SK-N-SH (cell line): ENCODE results near the gene PAFAH1B2. TPM values are rescaled to one million over a fixed set of nuclear protein-coding genes. Genes with fewer than 3 reads are reported as not detected.

ENCODE experiments used
- CTCF ChIA-PET: fragments of 300-600, 350-600 bp; formaldehyde crosslinking; extraction: SDS; loops from one replicate; lab custom pipeline; 2021; lab: Yijun Ruan, JAX
- POLR2A ChIA-PET: fragments of 350-600 bp; sonication (Branson Sonifier 250); formaldehyde crosslinking; extraction: SDS; loops from one replicate; lab custom pipeline; 2020; ENCODE audit warnings: antibody characterized with exemption, inconsistent platforms; lab: Yijun Ruan, JAX
- DNase-seq: peaks from one replicate; pipeline ENCODE4 v3.0.0; 2012
- H2AFZ ChIP-seq: fragments of 200-600 bp; sonication (generic); 2 replicates; pipeline ENCODE4 v1.8.1; 2016; ENCODE audit warnings: antibody characterized with exemption, mild to moderate bottlenecking, low read depth
- H3F3A ChIP-seq: fragments of 200-600 bp; sonication (generic); replicated peaks from 2 replicates; pipeline ENCODE3; 2016; ENCODE audit warnings: antibody characterized with exemption, mild to moderate bottlenecking; ENCODE audit not compliant: insufficient read depth
- H3K27ac ChIP-seq, 2 experiments: fragments of 200-500 bp in 1 of 2; fragments of 200-600 bp in 1 of 2; sonication (Bioruptor generic) in 1 of 2; sonication (generic), shearing (Covaris generic) in 1 of 2; 2 replicates each; pipeline versions ENCODE4 v1.5.1 to v1.6.1; 2014 to 2016; ENCODE audit warnings: low read depth in 2 of 2, inconsistent platforms in 1 of 2, low read length in 1 of 2, mild to moderate bottlenecking in 1 of 2, mixed read lengths in 1 of 2
- H3K27me3 ChIP-seq: fragments of 200-600 bp; sonication (generic), shearing (Covaris generic); 2 replicates; pipeline ENCODE4 v1.6.1; 2016; ENCODE audit warnings: mixed run types; ENCODE audit not compliant: insufficient read depth
- H3K36me3 ChIP-seq, 2 experiments: fragments of 200-500 bp in 1 of 2; fragments of 200-600 bp in 1 of 2; sonication (Bioruptor generic) in 1 of 2; sonication (generic) in 1 of 2; replicated peaks in 1 of 2; 2 replicates each; pipeline versions ENCODE3 to v1.5.1; 2014 to 2016; ENCODE audit warnings: low read length in 1 of 2, mild to moderate bottlenecking in 1 of 2; ENCODE audit not compliant: insufficient read depth in 2 of 2, control insufficient read depth in 1 of 2
- H3K4me1 ChIP-seq, 2 experiments: fragments of 200-500 bp in 1 of 2; fragments of 200-600 bp in 1 of 2; sonication (Bioruptor generic) in 1 of 2; sonication (generic), shearing (Covaris generic) in 1 of 2; 2 replicates each; pipeline versions ENCODE4 v1.5.1 to v1.6.1; 2014 to 2016; ENCODE audit warnings: low read depth in 1 of 2, low read length in 1 of 2, mixed run types in 1 of 2; ENCODE audit not compliant: insufficient read depth in 2 of 2, control insufficient read depth in 1 of 2
- H3K4me2 ChIP-seq: fragments of 200-600 bp; sonication (generic), shearing (Covaris generic); 2 replicates; pipeline ENCODE4 v1.6.1; 2017; ENCODE audit warnings: mixed run types
- H3K4me3 ChIP-seq, 2 experiments: fragments of 200-500 bp in 1 of 2; fragments of 200-600 bp in 1 of 2; sonication (Bioruptor generic) in 1 of 2; sonication (generic), shearing (Covaris generic) in 1 of 2; 2 replicates each; pipeline versions ENCODE4 v1.5.1 to v1.8.1; 2014 to 2016; ENCODE audit warnings: low read depth in 2 of 2, inconsistent platforms in 1 of 2, low read length in 1 of 2, mild to moderate bottlenecking in 1 of 2, mixed read lengths in 1 of 2, moderate library complexity in 1 of 2
- H3K79me2 ChIP-seq: fragments of 200-600 bp; sonication (generic); 2 replicates; pipeline ENCODE4 v1.8.1; 2017; ENCODE audit warnings: mild to moderate bottlenecking; ENCODE audit not compliant: insufficient read depth
- H3K9ac ChIP-seq: fragments of 200-600 bp; sonication (generic); 2 replicates; pipeline ENCODE4 v1.6.1; 2017; ENCODE audit warnings: mixed run types
- H3K9me2 ChIP-seq: fragments of 200-600 bp; sonication (generic); 2 replicates; pipeline ENCODE4 v1.6.1; 2017; ENCODE audit warnings: mixed run types
- H3K9me3 ChIP-seq: fragments of 200-600 bp; sonication (generic); 2 replicates; pipeline ENCODE4 v1.6.1; 2017; ENCODE audit warnings: mixed run types, mild to moderate bottlenecking, moderate library complexity
- H4K20me1 ChIP-seq: fragments of 200-600 bp; sonication (generic); 2 replicates; pipeline ENCODE4 v1.6.1; 2017; ENCODE audit warnings: mild to moderate bottlenecking, mixed run types; ENCODE audit not compliant: insufficient read depth
- EP300 ChIP-seq, 2 experiments: IDR thresholded peaks; 2 replicates each; pipeline versions ENCODE4 v1.4.0 to v1.6.1; 2012; ENCODE audit warnings: borderline replicate concordance in 1 of 2, low read depth in 1 of 2, low read length in 1 of 2
- FOSL2 ChIP-seq: IDR thresholded peaks from 2 replicates; pipeline ENCODE4 v1.4.0; 2012; ENCODE audit warnings: low read depth, mild to moderate bottlenecking, moderate library complexity, borderline replicate concordance
- FOXM1 ChIP-seq: IDR thresholded peaks from 2 replicates; pipeline ENCODE4 v1.4.0; 2012; ENCODE audit warnings: low read depth, mild to moderate bottlenecking
- IRF3 ChIP-seq: fragments of 150-350 bp; IDR thresholded peaks from 2 replicates; pipeline ENCODE4 v1.6.1; 2016; ENCODE audit warnings: mild to moderate bottlenecking, low read depth, low read length
- JUND ChIP-seq: IDR thresholded peaks from 2 replicates; pipeline ENCODE4 v1.4.0; 2012
- MXI1 ChIP-seq: IDR thresholded peaks from 2 replicates; pipeline ENCODE4 v1.6.1; 2012; ENCODE audit warnings: mild to moderate bottlenecking, low read depth, low read length, improper control_type of control experiment
- NFIC ChIP-seq: IDR thresholded peaks from 2 replicates; pipeline ENCODE4 v1.4.0; 2012; ENCODE audit warnings: borderline replicate concordance
- NRF1 ChIP-seq: IDR thresholded peaks from 2 replicates; pipeline ENCODE4 v1.6.1; 2012; ENCODE audit warnings: low read depth, mild to moderate bottlenecking, low read length
- POLR2AphosphoS5 ChIP-seq: IDR thresholded peaks from 2 replicates; pipeline ENCODE4 v1.6.1; 2012; ENCODE audit warnings: low read depth, low read length
- REST ChIP-seq: IDR thresholded peaks from 2 replicates; pipeline ENCODE4 v1.6.1; 2012; ENCODE audit warnings: mild to moderate bottlenecking, low read depth, low read length, moderate library complexity
- SMC3 ChIP-seq: IDR thresholded peaks from 2 replicates; pipeline ENCODE4 v1.6.1; 2012; ENCODE audit warnings: low read depth, low read length, improper control_type of control experiment
- TAF1 ChIP-seq: IDR thresholded peaks from 2 replicates; pipeline ENCODE4 v1.6.1; 2012; ENCODE audit warnings: low read depth, mild to moderate bottlenecking, low read length, moderate library complexity, borderline replicate concordance
- TEAD4 ChIP-seq: IDR thresholded peaks from 2 replicates; pipeline ENCODE4 v1.4.0; 2012; ENCODE audit warnings: mild to moderate bottlenecking, borderline replicate concordance; ENCODE audit not compliant: insufficient read depth
- WGBS: methylation state at CpG from one replicate; pipeline ENCODE4 v1.1.6; 2017; ENCODE audit warnings: low lambda C conversion rate; 5-methylcytosine and 5-hydroxymethylcytosine counted together
- polyA plus RNA-seq, 3 experiments: library from polyadenylated mRNA; depleted of rRNA; stranded (reverse); fragments of >200 nt; gene quantifications; 2 replicates each; pipeline ENCODE4 v1.2.3, GENCODE V29; 2012
- TF ChIP-seq, protein P1 (sequence below): IDR thresholded peaks from 2 replicates; pipeline ENCODE4; 2012

Gene PAFAH1B2
- polyA plus RNA-seq, 1 of the 3 experiments (the other 2 are of a cell fraction): 19.6 TPM

GRCh38 chr11:117166491-117166890 lies 22.4 kb downstream of the PAFAH1B2 start:
- Histone ChIP-seq H3K27me3 (no peaks in the 10 kb centered on the region), H3K4me1 (peaks cover 0 to 3% of the 10 kb centered on the region in 2 experiments; a peak in 2 of 4 replicates), H3K9ac (no peak overlapping the region), H3K9me3 (no peaks in the 10 kb centered on the region), H3K36me3 (peaks cover 76 to 77% of the 10 kb centered on the region in 2 experiments), H3K4me3 (no peak overlapping the region), H3K79me2 (peaks cover 82% of the 10 kb centered on the region), H3K9me2 (no peaks in the 10 kb centered on the region), H2AFZ (no peak overlapping the region), H4K20me1 (peaks cover 34% of the 10 kb centered on the region), H3K27ac (no peak overlapping the region; a peak in 1 of 4 replicates), H3K4me2 (no peak overlapping the region), H3F3A (peaks cover 20% of the 10 kb centered on the region)
- ChIA-PET CTCF (interaction anchor here (0.8 to 1.8 kb wide), 4 partner anchors 13 to 66 kb away, joined by 3 to 5 read pairs (median 3); partner anchors contain the start of genes PCSK7, RNF214 and SIDT2), POLR2A (interaction anchor here (0.7 to 0.8 kb wide), 2 partner anchors 22 to 23 kb away, joined by 3 to 4 read pairs; partner anchors contain the start of gene PAFAH1B2)
- no peak for DNase-seq
- 48% methylated on average over 1 of the region's 1 CpG for WGBS
- TF ChIP-seq MXI1: no peak
- no peak for TF ChIP-seq POLR2AphosphoS5
- TF ChIP-seq, protein P1, sequence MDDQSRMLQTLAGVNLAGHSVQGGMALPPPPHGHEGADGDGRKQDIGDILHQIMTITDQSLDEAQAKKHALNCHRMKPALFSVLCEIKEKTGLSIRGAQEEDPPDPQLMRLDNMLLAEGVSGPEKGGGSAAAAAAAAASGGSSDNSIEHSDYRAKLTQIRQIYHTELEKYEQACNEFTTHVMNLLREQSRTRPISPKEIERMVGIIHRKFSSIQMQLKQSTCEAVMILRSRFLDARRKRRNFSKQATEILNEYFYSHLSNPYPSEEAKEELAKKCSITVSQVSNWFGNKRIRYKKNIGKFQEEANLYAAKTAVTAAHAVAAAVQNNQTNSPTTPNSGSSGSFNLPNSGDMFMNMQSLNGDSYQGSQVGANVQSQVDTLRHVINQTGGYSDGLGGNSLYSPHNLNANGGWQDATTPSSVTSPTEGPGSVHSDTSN: no peak
- no peak for TF ChIP-seq REST
- no peak for TF ChIP-seq NRF1
- no peak for TF ChIP-seq TAF1
- no peak for TF ChIP-seq FOXM1
- TF ChIP-seq SMC3: no peak

- POLR2A ChIA-PET: no interaction called here
- H3K4me3 ChIP-seq: no peak overlapping the region
- no peak overlapping the region for H2AFZ ChIP-seq
- peaks cover 48 to 64% of the 10 kb centered on the region in 2 experiments for H3K36me3 ChIP-seq
- H3F3A ChIP-seq: peaks cover 26% of the 10 kb centered on the region
- H3K79me2 ChIP-seq: peaks cover 50% of the 10 kb centered on the region
- no peak overlapping the region for H3K9ac ChIP-seq
- H3K9me2 ChIP-seq: no peaks in the 10 kb centered on the region
- WGBS: 100% methylated on average over 2 of the region's 2 CpGs
- H3K9me3 ChIP-seq: no peaks in the 10 kb centered on the region
- H3K27ac ChIP-seq: no peak overlapping the region
- TF ChIP-seq, protein P1: no peak
- TF ChIP-seq FOSL2 (no peak), POLR2AphosphoS5 (no peak), TEAD4 (no peak), NRF1 (no peak), JUND (no peak), NFIC (no peak), TAF1 (no peak), MXI1 (no peak), REST (no peak), IRF3 (no peak), EP300 (IDR thresholded peaks at IDR 0.05; ENCODE audit: borderline replicate concordance in 1 of 2, low read depth in 1 of 2, low read length in 1 of 2) (no peak)
- peaks cover 0 to 10% of the 10 kb centered on the region in 2 experiments; a peak in 2 of 4 replicates for H3K4me1 ChIP-seq
- H4K20me1 ChIP-seq: peaks cover 23% of the 10 kb centered on the region
- CTCF ChIA-PET: interaction anchor here (0.6 to 1.0 kb wide), 3 partner anchors 63 to 1190 kb away, joined by 3 read pairs; partner anchors contain the start of genes PCSK7, RNF214 and UBE4A
- H3K4me2 ChIP-seq: no peak overlapping the region
- H3K27me3 ChIP-seq: no peaks in the 10 kb centered on the region
- DNase-seq: no peak
Measured at GRCh38 chr11:117169736-117170135, 25.6 kb downstream of the PAFAH1B2 start.
